ENCODE data around the gene PDE10A. TPM values are rescaled to one million over a fixed set of nuclear protein-coding genes. Genes with fewer than 3 reads are reported as not detected.
"Not testable (repeated sequence)": the region's sequence is repeated elsewhere in the genome, so short reads cannot be mapped to it uniquely, and the experiment has no call there.

Gene PDE10A
- total RNA-seq, 2 experiments from 2014 or later = not detected

- Mint-ChIP-seq H3K27me3 (no peaks in the 10 kb centered on the region), H3K4me1 (no peaks in the 10 kb centered on the region), H3K4me3 (no peak overlapping the region), H3K36me3 (no peaks in the 10 kb centered on the region), H3K27ac (no peak overlapping the region), H3K9me3 (ENCODE audit: low read depth) (peaks cover 3% of the 10 kb centered on the region)
- CTCF ChIA-PET = no interaction called here
- DNase-seq = no peak
- ATAC-seq = no peak
Observed at GRCh38 chr6:165486183-165487137, 176.6 kb downstream of the PDE10A start.

DNA sequence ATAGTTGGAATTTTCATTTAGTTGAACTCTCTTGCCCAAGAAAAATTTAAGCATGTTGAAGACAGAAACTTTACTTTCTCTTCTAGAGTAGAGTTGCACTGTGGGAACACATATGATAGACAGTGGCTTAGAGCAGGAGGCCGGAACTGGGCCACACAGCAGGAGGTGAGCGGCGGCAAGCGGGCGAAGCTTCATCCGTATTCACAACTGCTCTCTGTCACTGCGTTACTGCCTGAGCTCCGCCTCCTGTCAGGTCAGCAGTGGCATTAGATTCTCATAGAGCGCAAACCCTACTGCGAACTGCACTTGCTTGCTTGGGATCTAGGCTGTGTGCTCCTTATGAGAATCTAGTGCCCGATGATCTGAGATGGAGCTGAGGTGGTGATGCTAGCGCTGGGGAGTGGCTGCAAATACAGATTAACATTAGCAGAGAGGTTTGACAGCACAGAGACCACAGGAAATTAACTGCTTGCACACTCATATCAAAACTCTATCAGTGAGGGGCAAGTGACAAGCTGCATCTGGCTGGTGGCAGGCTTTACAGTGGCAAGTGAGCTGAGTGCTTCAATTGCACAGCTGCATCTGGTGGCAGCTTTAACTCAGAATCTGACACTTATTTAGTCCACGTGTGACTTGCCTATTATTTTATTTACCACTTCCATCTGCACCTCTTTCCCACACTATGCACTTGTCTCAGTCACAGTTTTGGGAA, 178.7 kb downstream of the PDE10A start:
- ATAC-seq (no peak), DNase-seq (no peak)
- H3K27me3 Mint-ChIP-seq = no peaks in the 10 kb centered on the region
- no peaks in the 10 kb centered on the region for H3K4me1 Mint-ChIP-seq
- no peak overlapping the region for H3K27ac Mint-ChIP-seq
- H3K9me3 Mint-ChIP-seq (ENCODE audit: low read depth) = no peaks in the 10 kb centered on the region
- CTCF ChIA-PET = no interaction called here
- no peak overlapping the region for H3K4me3 Mint-ChIP-seq
- no peaks in the 10 kb centered on the region for H3K36me3 Mint-ChIP-seq

GRCh38 chr6:165481921-165482320, 181.1 kb downstream of the PDE10A start:
- H3K27me3 Mint-ChIP-seq = no peaks in the 10 kb centered on the region
- no peak for ATAC-seq
- no peaks in the 10 kb centered on the region for H3K36me3 Mint-ChIP-seq
- CTCF ChIA-PET = no interaction called here
- H3K9me3 Mint-ChIP-seq (ENCODE audit: low read depth) = no peaks in the 10 kb centered on the region
- no peak for DNase-seq
- no peak overlapping the region for H3K4me3 Mint-ChIP-seq
- H3K4me1 Mint-ChIP-seq = no peaks in the 10 kb centered on the region
- H3K27ac Mint-ChIP-seq = no peak overlapping the region

GRCh38 chr6:165480916-165481315, 182.1 kb downstream of the PDE10A start:
- H3K36me3 Mint-ChIP-seq = no peaks in the 10 kb centered on the region
- no peak for ATAC-seq
- no peak for DNase-seq
- CTCF ChIA-PET = no interaction called here
- no peaks in the 10 kb centered on the region for H3K9me3 Mint-ChIP-seq (ENCODE audit: low read depth)
- no peak overlapping the region for H3K4me3 Mint-ChIP-seq
- H3K4me1 Mint-ChIP-seq = no peaks in the 10 kb centered on the region
- H3K27me3 Mint-ChIP-seq = no peaks in the 10 kb centered on the region
- H3K27ac Mint-ChIP-seq = no peak overlapping the region

DNA sequence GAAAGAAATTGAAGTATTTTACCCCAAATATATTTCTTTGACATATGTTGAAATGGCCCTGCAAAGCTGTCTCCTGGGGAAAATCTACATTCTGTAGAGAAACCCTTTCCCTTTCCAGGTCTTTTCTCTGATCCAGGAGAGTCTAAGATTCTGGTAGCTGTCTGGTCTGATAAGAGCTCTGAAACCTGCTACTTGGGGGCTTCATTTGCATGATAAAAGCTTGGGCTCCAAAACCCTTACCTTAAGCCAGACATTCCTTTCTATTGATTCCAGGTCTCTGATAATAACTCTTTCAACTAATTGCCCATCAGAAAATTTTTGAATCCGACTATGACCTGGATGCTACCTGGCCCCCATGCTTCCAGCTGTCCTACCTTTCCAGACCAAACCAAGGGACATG, 184.5 kb downstream of the PDE10A start:
- H3K27ac Mint-ChIP-seq = no peak overlapping the region
- H3K27me3 Mint-ChIP-seq = no peaks in the 10 kb centered on the region
- CTCF ChIA-PET = no interaction called here
- H3K4me1 Mint-ChIP-seq = no peaks in the 10 kb centered on the region
- DNase-seq (no peak), ATAC-seq (no peak)
- H3K9me3 Mint-ChIP-seq (ENCODE audit: low read depth) = no peaks in the 10 kb centered on the region
- H3K4me3 Mint-ChIP-seq = no peak overlapping the region
- H3K36me3 Mint-ChIP-seq = no peaks in the 10 kb centered on the region

DNA sequence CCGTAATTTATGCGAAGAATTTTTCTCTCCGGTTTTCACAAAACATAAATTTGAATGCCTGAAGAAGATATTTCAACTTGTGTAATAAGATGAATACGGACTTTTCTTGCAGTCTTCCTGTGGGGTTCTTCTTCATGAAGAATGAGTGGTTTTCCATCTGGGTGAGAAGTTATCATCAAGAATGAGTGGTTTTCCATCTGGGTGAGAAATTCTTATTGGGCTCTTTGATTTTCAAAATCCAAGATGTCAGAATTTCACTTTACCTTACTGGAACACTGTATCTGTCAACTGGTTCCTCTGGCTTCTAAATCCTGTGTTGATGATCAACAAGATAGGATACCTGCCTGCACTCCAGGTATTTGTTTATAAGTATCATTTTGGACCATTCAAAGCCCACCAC, 193.6 kb downstream of the PDE10A start:
- Mint-ChIP-seq H3K4me1 (no peaks in the 10 kb centered on the region), H3K27me3 (no peaks in the 10 kb centered on the region), H3K4me3 (no peak overlapping the region), H3K27ac (no peak overlapping the region), H3K9me3 (ENCODE audit: low read depth) (peaks cover 3% of the 10 kb centered on the region), H3K36me3 (no peaks in the 10 kb centered on the region)
- ATAC-seq = no peak
- CTCF ChIA-PET = no interaction called here
- no peak for DNase-seq

DNA sequence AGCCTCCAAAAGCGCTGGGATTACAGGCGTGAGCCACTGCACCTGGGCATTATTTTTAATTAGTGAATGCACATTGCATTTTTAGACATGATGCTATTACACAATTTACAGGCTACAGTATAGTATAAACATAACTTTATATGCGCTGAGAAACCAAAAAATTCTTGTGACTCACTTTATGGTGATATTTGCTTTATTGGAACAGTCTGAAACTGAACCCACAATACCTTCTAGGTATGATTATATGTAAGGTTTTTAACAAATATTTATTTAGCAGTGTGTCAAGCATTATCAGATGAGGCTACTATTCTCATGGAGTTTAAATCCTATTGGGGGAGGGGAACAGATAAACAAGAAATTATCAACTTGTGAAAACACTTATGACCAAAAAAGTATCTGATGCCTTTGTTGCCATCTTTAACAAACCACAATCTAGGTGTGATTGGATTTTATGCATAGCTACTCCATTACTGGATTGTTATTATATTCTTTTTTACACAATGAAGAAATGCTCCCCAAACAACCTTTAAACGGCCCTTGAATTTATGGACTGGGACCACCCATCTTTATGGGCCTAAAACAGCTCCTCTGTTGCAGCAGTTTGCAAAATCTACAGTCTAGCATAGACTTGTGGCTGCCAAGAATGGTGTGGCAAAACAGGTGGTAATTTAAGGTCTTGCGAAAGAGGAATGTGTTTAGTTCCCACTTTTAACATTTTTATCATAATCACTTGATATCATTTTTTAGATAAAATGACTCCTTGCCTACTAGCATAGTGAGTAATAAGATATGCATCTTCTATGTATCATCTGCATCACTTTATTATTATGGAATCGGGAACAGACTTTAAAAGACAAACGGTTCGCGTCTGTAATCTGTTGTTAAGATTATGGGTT, 194.5 kb downstream of the PDE10A start:
- no peaks in the 10 kb centered on the region for H3K4me1 Mint-ChIP-seq
- no peak overlapping the region for H3K4me3 Mint-ChIP-seq
- no peaks in the 10 kb centered on the region for H3K36me3 Mint-ChIP-seq
- peaks cover 3% of the 10 kb centered on the region for H3K9me3 Mint-ChIP-seq (ENCODE audit: low read depth)
- CTCF ChIA-PET = no interaction called here
- H3K27me3 Mint-ChIP-seq = no peaks in the 10 kb centered on the region
- DNase-seq (no peak), ATAC-seq (no peak)
- no peak overlapping the region for H3K27ac Mint-ChIP-seq

DNA sequence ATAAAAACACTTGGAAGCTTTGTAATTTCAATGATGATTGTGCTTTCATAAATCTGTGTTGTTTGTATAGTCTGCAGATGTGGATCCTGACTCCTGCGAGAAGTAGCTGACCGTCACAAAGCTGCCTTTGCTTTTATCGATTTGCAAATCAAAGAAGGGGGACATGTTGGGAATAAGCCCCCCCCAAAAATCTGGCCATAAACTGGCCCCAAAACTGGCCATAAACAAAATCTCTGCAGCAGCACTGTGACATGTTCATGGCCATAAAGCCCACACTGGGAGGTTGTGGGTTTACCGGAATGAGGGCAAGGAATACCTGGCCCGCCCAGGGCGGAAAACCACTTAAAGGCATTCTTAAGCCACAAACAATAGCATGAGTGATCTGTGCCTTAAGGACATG, 199.5 kb downstream of the PDE10A start:
- H3K27ac Mint-ChIP-seq; H3K36me3 Mint-ChIP-seq; H3K4me1 Mint-ChIP-seq; CTCF ChIA-PET; ATAC-seq; H3K27me3 Mint-ChIP-seq; DNase-seq; H3K9me3 Mint-ChIP-seq (ENCODE audit: low read depth); H3K4me3 Mint-ChIP-seq: not testable (repeated sequence)

- H3K4me3 Mint-ChIP-seq; H3K27me3 Mint-ChIP-seq; H3K4me1 Mint-ChIP-seq; H3K27ac Mint-ChIP-seq; CTCF ChIA-PET; H3K36me3 Mint-ChIP-seq; ATAC-seq; DNase-seq; H3K9me3 Mint-ChIP-seq (ENCODE audit: low read depth): not testable (repeated sequence)
Observed at GRCh38 chr6:165459605-165460301, 203.3 kb downstream of the PDE10A start.

DNA sequence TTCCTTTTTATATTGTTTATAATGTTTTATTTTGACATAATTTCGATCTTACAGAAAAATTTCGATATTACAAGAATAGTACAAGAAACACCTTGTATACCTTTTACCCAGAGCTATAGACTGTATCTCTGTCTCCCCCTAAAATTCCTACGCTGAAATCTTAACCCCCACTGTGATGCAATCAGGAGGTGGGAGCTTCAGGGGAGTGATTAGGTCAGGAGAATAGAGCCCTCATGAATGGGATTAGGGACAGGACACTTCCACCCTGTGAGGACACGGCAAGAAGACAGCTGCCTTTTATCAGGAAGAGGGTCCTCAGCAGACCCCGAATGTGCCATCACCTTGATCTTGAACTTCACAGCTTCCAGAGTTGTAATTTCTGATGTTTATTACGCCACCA, 204.9 kb downstream of the PDE10A start:
- CTCF ChIA-PET = interaction anchor here (1.8 kb wide), 1 partner anchor 18 kb away, joined by 7 read pairs; no protein-coding TSS in a partner anchor

DNA sequence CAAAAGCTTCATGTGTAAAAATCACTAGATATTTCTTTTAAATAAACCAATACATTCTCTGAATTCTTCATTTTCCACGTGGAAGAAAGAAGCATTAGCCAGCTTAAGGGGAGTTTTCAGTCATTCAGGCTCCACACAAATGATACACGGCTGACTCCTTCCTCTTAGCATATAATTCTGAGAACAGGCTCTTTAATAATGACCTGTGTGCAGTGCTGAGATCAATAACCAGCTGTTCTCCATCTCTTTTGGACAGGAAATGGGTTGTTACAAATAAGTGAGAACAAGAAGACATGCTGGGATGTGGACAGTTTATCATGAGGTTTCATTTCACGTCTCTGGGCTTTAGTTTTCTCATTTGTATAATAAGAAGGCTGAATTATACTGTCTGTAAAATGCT, 206.8 kb downstream of the PDE10A start:
- ATAC-seq = no peak
- Mint-ChIP-seq H3K27me3 (no peaks in the 10 kb centered on the region), H3K9me3 (ENCODE audit: low read depth) (no peaks in the 10 kb centered on the region), H3K4me1 (no peaks in the 10 kb centered on the region), H3K36me3 (no peaks in the 10 kb centered on the region), H3K27ac (no peak overlapping the region), H3K4me3 (no peak overlapping the region)
- CTCF ChIA-PET = interaction anchor here (1.2 kb wide), 1 partner anchor 16 kb away, joined by 4 read pairs; no protein-coding TSS in a partner anchor
- DNase-seq = no peak

More for the DNA sequence above, 204.9 kb downstream of the PDE10A start:
- no peak for ATAC-seq
- DNase-seq = no peak
- H3K4me1 Mint-ChIP-seq = no peaks in the 10 kb centered on the region
- no peaks in the 10 kb centered on the region for H3K9me3 Mint-ChIP-seq (ENCODE audit: low read depth)
- H3K36me3 Mint-ChIP-seq = no peaks in the 10 kb centered on the region
- H3K27ac Mint-ChIP-seq = no peak overlapping the region
- no peaks in the 10 kb centered on the region for H3K27me3 Mint-ChIP-seq
- H3K4me3 Mint-ChIP-seq = no peak overlapping the region

DNA sequence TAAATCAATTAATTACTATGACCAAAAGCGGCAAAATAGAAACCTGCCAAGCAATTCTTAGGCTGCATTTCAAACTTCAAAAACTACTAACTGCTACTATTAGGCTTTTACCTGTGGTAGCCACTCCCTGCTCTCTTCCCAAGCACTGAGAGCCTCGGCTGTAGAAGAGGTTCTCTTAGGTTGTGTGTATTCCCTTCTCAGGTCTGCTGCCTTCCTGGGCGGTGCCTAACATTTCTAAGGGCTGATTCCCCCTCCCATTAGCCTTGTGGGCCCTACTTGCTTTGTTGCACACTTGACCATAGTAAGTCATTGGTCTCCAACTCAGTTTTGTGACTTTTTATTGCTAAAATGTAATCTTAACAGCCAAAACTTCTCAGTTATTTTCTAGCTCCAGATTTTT, 207.6 kb downstream of the PDE10A start:
- DNase-seq (no peak), ATAC-seq (no peak)
- Mint-ChIP-seq H3K4me3 (no peak overlapping the region), H3K9me3 (ENCODE audit: low read depth) (no peaks in the 10 kb centered on the region), H3K27me3 (no peaks in the 10 kb centered on the region), H3K4me1 (no peaks in the 10 kb centered on the region), H3K36me3 (no peaks in the 10 kb centered on the region), H3K27ac (no peak overlapping the region)
- CTCF ChIA-PET = no interaction called here

DNA sequence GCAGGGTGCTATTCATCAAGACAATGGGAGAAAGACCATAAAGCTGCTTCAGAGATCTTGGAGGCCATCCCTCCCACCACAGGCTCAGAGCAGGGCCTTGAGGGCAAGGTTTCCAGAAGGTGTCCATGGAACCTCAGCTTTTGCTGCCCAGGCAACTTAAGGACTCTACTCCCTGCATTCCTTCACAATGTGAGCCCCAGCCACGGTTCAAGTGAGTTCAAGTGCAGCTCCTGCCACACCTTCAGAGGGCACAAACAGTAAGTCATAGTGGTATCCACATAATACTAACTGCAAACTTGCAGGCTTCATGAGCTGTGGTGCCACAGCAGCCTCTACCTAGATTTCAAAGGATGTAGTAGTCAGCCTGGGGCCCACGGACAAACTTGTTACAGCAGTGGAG, 209.6 kb downstream of the PDE10A start:
- Mint-ChIP-seq H3K36me3 (no peaks in the 10 kb centered on the region), H3K4me3 (no peak overlapping the region), H3K27me3 (no peaks in the 10 kb centered on the region), H3K4me1 (no peaks in the 10 kb centered on the region), H3K27ac (no peak overlapping the region), H3K9me3 (ENCODE audit: low read depth) (no peaks in the 10 kb centered on the region)
- ATAC-seq (no peak), DNase-seq (no peak)
- CTCF ChIA-PET = no interaction called here
